Measurements from ENCODE around the gene AHNAK. TPM values are rescaled to one million over a fixed set of nuclear protein-coding genes. Genes with fewer than 3 reads are reported as not detected.
"Not testable (repeated sequence)": the region's sequence is repeated elsewhere in the genome, so short reads cannot be mapped to it uniquely, and the experiment has no call there.

Gene AHNAK
- polyA plus RNA-seq, 1 experiment, result 145 TPM

GRCh38 chr11:62553839-62554361, 7.3 kb upstream of the AHNAK start:
- ChIA-PET POLR2A (interaction anchor here (0.6 to 1.5 kb wide), 4 partner anchors 9 to 287 kb away, joined by 3 to 7 read pairs (median 5); no protein-coding TSS in a partner anchor), CTCF (interaction anchor here (0.9 to 5.3 kb wide), 8 partner anchors 10 to 159 kb away, joined by 3 to 35 read pairs (median 5); no protein-coding TSS in a partner anchor)
- Histone ChIP-seq H3K4me3 (ENCODE audit: low read depth, low read length) (0 out of 2 replicates have a peak overlapping the region, but pooled peaks have one; percentile 28), H3K27me3 (ENCODE audit: control insufficient read depth, insufficient read depth, low read length) (no peaks in the 10 kb centered on the region), H3K36me3 (ENCODE audit: control insufficient read depth, insufficient read depth, low read length) (peaks cover 2% of the 10 kb centered on the region; the same call in 1 of the 2 replicates)
- peak; percentile 61 for DNase-seq (ENCODE audit: low read depth)
- no peak for TF ChIP-seq CTCF (IDR thresholded peaks at IDR 0.05; ENCODE audit: insufficient read depth, low read depth, low read length)

GRCh38 chr11:62553080-62553838, 6.7 kb upstream of the AHNAK start:
- no peak for TF ChIP-seq CTCF (IDR thresholded peaks at IDR 0.05; ENCODE audit: insufficient read depth, low read depth, low read length)
- H3K27me3 ChIP-seq (ENCODE audit: control insufficient read depth, insufficient read depth, low read length), result no peaks in the 10 kb centered on the region
- peak overlapping the region; percentile 28 for H3K4me3 ChIP-seq (ENCODE audit: low read depth, low read length)
- DNase-seq (ENCODE audit: low read depth), result peak; percentile 90
- H3K36me3 ChIP-seq (ENCODE audit: control insufficient read depth, insufficient read depth, low read length), result no peaks in the 10 kb centered on the region
- ChIA-PET CTCF (interaction anchor here (1.2 to 5.3 kb wide), 8 partner anchors 7 to 158 kb away, joined by 3 to 35 read pairs (median 11); no protein-coding TSS in a partner anchor), POLR2A (interaction anchor here (0.5 to 2.0 kb wide), 12 partner anchors 9 to 1091 kb away, joined by 3 to 19 read pairs (median 4); no protein-coding TSS in a partner anchor)

- Histone ChIP-seq H3K27me3 (ENCODE audit: control insufficient read depth, insufficient read depth, low read length) (no peaks in the 10 kb centered on the region), H3K4me3 (ENCODE audit: low read depth, low read length) (peak overlapping the region; percentile 28), H3K36me3 (ENCODE audit: control insufficient read depth, insufficient read depth, low read length) (no peaks in the 10 kb centered on the region)
- no peak for TF ChIP-seq CTCF (IDR thresholded peaks at IDR 0.05; ENCODE audit: insufficient read depth, low read depth, low read length)
- CTCF ChIA-PET, result interaction anchor here (1.2 to 5.3 kb wide), 8 partner anchors 8 to 157 kb away, joined by 3 to 35 read pairs (median 11); no protein-coding TSS in a partner anchor
- DNase-seq (ENCODE audit: low read depth), result no peak
- POLR2A ChIA-PET, result interaction anchor here (0.5 to 2.0 kb wide), 9 partner anchors 8 to 1091 kb away, joined by 3 to 19 read pairs (median 4); no protein-coding TSS in a partner anchor
Measured at GRCh38 chr11:62552485-62553079, 6.0 kb upstream of the AHNAK start.

GRCh38 chr11:62550478-62550877, 3.9 kb upstream of the AHNAK start:
- POLR2A ChIA-PET; DNase-seq (ENCODE audit: low read depth); H3K4me3 ChIP-seq (ENCODE audit: low read depth, low read length); H3K36me3 ChIP-seq (ENCODE audit: control insufficient read depth, insufficient read depth, low read length); H3K27me3 ChIP-seq (ENCODE audit: control insufficient read depth, insufficient read depth, low read length): not testable (repeated sequence)
- CTCF ChIA-PET, result interaction anchor here (2.1 to 5.3 kb wide), 4 partner anchors 7 to 155 kb away, joined by 8 to 35 read pairs (median 24); no protein-coding TSS in a partner anchor

DNA sequence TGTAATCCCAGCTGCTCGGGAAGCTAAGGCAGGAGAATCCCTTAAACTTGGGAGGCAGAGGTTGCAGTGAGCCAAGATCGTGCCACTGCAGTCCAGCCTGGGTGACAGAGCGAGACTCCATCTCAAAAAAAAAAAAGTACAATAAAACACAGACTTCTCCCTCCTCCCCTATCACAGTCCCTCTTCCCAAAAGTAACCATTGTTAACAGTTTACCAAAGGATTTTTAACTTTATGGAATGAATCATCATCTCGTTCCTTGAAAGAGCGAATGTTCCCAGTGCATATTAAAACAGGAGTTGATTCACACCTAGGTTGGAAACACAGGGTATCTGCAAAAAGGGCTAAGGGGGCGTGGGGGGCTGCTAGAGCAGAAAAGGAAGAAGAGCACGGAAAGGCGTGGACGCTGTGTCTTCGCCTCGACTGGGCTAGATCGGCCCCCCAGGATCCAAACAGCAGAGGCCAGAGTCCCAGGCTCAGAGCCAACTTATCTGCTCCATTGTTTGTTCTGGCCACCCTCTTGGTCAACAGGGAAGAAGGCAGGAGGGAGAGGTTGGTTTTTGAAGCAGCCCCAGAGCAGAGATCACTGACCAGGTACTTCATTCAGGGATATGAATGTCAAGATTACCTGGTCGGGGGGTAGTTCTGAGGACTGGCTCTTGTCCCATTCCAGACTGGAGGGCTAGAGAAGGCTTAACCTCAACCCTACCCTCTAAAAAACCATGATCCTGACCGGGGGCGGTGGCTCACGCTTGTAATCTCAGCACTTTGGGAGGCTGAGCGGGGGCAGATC, 2.1 kb upstream of the AHNAK start:
- ChIA-PET POLR2A (no interaction called here), CTCF (interaction anchor here (0.6 to 2.3 kb wide), 4 partner anchors 42 to 154 kb away, joined by 3 to 12 read pairs (median 6); partner anchors contain the start of gene TUT1)
- DNase-seq (ENCODE audit: low read depth), result no peak
- H3K27me3 ChIP-seq (ENCODE audit: control insufficient read depth, insufficient read depth, low read length), result no peaks in the 10 kb centered on the region
- no peak for TF ChIP-seq CTCF (IDR thresholded peaks at IDR 0.05; ENCODE audit: insufficient read depth, low read depth, low read length)
- no peak overlapping the region for H3K4me3 ChIP-seq (ENCODE audit: low read depth, low read length)
- peaks cover 2% of the 10 kb centered on the region; the same call in 1 of the 2 replicates for H3K36me3 ChIP-seq (ENCODE audit: control insufficient read depth, insufficient read depth, low read length)
